Eye (tissue), 1 donor: ENCODE results near the gene TNK1.

ENCODE experiments used
- DNase-seq: peaks from one replicate; pipeline ENCODE4 v3.0.0-alpha.2; 2015

TNK1 gene

GRCh38 chr17:7413346-7413985, 32.6 kb downstream of the TNK1 start:
- DNase-seq = peak; percentile 64

GRCh38 chr17:7414837-7415236, 33.9 kb downstream of the TNK1 start:
- no peak for DNase-seq

GRCh38 chr17:7415784-7416183, 34.9 kb downstream of the TNK1 start:
- no peak for DNase-seq

- no peak for DNase-seq
Measured at GRCh38 chr17:7416323-7416722, 35.4 kb downstream of the TNK1 start.

GRCh38 chr17:7417056-7417655, 36.3 kb downstream of the TNK1 start:
- DNase-seq = no peak

GRCh38 chr17:7418472-7419152, 37.7 kb downstream of the TNK1 start:
- no peak for DNase-seq

- DNase-seq = peak; percentile 80
Measured at GRCh38 chr17:7419819-7420610, 39.1 kb downstream of the TNK1 start, which contains the start of gene SPEM1. Gene SPEM1 (plus strand): TSS chr17:7420324. CDS start chr17:7420385, 61 bp downstream.

GRCh38 chr17:7421186-7421585, 40.3 kb downstream of the TNK1 start:
- DNase-seq = no peak

GRCh38 chr17:7423679-7424078, 42.8 kb downstream of the TNK1 start:
- no peak for DNase-seq

- DNase-seq = no peak
Measured at GRCh38 chr17:7425316-7425715, 44.4 kb downstream of the TNK1 start, which contains the start of gene SPEM2. Gene SPEM2 (plus strand): TSS chr17:7425616. CDS start chr17:7425689, 73 bp downstream.

- no peak for DNase-seq
Measured at GRCh38 chr17:7425756-7426155, 44.9 kb downstream of the TNK1 start.

GRCh38 chr17:7426203-7426863, 45.4 kb downstream of the TNK1 start:
- no peak for DNase-seq

- no peak for DNase-seq
Measured at GRCh38 chr17:7426896-7427489, 46.1 kb downstream of the TNK1 start.

- no peak for DNase-seq
Measured at GRCh38 chr17:7427549-7427948, 46.7 kb downstream of the TNK1 start.

- no peak for DNase-seq
Measured at GRCh38 chr17:7428557-7428956, 47.7 kb downstream of the TNK1 start, which contains the start of gene SPEM3. Gene SPEM3 (plus strand): TSS chr17:7428857. CDS start chr17:7428903, 46 bp downstream.

- no peak for DNase-seq
Measured at GRCh38 chr17:7429722-7430121, 48.8 kb downstream of the TNK1 start.

GRCh38 chr17:7431231-7431630, 50.3 kb downstream of the TNK1 start:
- no peak for DNase-seq

- no peak for DNase-seq
Measured at GRCh38 chr17:7432296-7432695, 51.4 kb downstream of the TNK1 start.

GRCh38 chr17:7435676-7436555, 55.0 kb downstream of the TNK1 start:
- DNase-seq = peak; percentile 65

- peak; percentile 91 for DNase-seq
Measured at GRCh38 chr17:7436556-7437368, 55.9 kb downstream of the TNK1 start.
